Cerebellar cortex (tissue), 1 donor: Measurements from ENCODE around the gene FHIT.

Source experiments
- DNase-seq: peaks from one replicate; pipeline ENCODE4 v3.0.0-alpha.2; 2015; ENCODE audit warnings: low spot score

Gene FHIT

GRCh38 chr3:60841355-60841754 lies 409.9 kb downstream of the FHIT start:
- no peak for DNase-seq

DNA sequence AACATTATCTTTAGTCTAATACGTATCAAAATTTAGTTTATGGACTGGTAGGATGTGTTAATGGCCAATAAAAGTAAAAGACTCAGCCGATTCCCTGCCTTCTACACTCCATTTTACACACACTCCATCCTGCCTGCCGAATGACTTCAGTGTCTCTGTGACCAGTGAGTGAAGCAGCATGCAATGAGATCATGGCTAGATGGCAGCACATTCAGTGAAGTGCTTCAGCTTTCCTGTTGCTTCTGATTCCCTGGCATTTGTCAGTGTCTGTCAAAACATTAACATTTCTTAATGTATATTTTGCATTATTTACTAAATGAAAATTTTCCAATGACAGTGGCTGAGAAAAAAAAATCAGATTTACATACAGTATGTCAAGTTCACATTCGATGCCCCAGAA lies 412.0 kb downstream of the FHIT start:
- peak; percentile 34 for DNase-seq

DNA sequence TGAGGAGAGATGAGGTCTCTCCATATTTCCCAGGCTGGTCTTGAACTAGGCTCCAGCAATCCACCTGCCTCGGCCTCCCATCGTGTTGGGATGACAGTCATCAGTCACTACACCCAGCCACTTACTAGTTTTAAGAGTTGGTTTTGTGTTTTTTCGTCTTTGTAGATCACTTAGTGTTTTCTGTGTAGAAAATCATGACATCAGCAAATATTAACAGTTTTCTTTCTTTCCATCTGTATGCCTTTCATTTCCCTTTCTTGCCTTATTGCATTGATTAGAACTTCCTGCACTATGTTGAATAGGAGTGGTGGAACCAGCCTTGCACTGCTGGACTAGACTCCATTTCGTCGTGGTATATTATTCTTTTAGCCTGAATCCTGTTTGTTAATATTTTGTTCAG lies 415.5 kb downstream of the FHIT start:
- DNase-seq: no peak

DNA sequence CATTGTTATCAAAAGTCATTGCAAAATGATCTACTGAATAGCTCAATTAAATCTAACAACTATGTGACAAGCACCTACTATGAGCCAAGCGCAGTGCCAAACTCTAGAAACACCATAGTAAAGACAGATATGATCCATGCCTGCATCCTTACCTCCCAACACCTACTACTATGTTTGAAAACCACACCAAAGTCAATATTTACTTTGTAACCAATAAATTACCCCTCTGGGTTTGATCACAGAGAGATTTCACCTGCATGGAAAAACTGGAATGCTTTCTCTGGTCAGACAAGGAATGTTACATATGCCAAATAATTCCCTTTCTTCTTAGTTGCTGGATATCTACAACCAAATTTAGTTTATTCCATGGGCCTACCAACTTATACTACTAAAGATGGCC lies 422.2 kb downstream of the FHIT start:
- DNase-seq: no peak

GRCh38 chr3:60827666-60828065 lies 423.6 kb downstream of the FHIT start:
- no peak for DNase-seq

DNA sequence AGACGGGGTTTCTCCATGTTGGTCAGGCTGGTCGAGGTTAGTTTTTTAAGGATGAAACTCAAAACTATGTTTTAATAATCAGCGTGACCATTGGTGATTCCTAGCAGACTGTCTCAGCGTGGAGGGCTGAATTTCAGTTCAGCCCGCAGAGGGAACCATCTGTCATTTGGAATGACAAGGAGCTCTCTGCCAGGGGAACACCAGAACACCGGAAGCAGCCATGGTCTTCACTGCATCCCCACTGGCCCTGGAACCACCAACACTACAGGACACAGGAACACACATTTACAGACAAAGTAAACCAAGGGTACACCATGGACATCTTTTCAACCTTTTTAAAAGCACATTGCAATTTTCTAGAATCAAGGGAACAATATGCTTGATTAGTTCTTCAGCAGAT lies 424.7 kb downstream of the FHIT start:
- peak; percentile 51 for DNase-seq

DNA sequence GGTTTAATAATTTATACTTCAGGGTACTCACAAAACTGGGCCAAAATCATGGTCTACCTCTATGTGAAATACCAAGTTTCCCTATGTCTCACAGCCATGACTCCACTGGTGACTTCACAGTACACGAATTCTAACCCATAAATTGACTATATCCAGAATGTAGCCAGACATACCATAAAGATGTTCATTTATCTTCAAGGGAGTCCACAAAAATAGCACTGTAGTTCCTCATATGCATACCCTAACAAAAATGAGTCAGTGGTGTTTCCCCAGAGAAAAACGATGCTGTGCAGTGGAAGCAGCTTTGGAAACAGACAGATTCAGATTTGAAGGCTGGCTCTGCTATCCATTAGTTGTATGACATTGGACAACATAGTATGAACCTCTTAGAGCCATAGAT lies 438.8 kb downstream of the FHIT start:
- DNase-seq: no peak

- DNase-seq: no peak
Measured at GRCh38 chr3:60810881-60811280, 440.4 kb downstream of the FHIT start.

DNA sequence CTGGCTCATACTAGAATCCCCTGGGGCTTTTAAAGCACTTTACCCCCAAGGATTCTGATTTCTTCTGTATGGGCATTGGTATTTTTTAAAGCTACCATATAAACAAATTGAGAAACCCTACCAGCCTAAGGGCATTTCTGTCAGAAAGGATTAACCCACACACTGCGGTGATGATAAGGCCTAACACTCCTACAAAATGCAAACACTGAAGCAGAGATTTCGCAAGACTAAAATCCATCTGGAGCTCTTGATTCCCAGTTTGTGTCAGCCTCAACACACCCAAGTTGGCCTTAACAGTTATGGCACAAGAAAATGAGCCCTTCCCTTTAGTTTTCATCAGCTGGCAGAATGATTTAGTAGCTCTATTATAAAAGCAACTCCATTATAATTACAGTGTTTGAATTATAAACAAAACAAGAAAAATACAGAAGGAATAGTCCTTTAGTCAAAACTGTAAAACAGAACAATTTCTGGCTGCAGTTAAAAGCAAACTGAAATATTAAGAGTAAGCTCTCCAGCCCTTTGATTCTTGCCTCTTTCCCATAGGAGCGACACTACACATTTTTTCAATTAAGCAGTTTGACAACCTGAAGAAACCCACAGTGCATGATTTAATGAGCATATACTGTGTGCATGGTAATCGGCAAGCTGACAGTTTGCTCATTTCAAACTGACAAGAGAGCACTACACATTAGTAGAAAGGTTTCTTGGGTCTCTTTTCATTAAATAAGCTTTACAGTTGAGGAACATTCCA lies 441.2 kb downstream of the FHIT start:
- DNase-seq: no peak

DNA sequence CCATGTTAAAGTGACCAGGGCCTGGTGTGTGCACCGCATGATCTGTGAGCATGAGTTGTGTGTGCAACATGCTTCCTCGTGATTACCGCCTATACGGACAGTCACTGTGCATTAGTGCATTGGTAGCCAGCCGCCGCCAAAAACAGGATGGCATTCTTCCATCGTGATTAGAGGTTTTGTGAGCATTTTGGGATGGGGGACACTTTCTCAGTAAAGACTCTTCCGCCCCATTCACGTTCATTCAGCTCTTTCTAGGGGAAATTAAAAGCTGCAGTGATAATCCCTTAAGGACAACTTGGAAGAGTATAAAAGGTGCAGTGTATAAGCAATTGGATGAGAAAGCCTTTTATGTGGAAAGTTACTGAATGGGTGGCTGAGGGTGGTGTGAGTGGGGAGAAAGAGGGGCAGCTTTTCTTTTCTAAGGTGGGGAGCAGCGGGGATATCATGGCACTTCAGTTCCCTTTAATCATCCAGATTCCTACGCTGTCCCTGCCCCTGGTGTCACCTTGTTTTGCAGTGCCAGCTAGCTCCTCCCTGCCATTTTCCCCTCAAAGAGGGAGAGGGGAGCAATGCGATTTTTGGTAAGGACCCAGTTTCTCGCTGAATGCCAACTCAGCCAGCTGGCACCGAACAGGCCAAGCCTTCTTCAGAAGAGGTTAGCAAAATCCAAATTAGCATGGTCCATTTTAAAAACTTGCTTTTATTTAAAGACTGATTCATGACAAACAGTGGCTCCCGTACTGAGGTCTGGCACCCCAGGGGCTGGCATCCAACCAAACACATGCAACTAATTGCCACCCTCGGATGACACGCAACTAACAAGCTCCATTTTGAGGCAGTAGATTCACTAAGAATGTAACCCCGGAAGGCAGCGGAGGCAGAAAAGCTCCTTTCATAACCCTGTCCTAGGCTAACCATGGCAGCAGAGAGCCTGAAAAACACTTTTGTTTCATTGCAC lies 447.8 kb downstream of the FHIT start:
- DNase-seq: peak; percentile 11

DNA sequence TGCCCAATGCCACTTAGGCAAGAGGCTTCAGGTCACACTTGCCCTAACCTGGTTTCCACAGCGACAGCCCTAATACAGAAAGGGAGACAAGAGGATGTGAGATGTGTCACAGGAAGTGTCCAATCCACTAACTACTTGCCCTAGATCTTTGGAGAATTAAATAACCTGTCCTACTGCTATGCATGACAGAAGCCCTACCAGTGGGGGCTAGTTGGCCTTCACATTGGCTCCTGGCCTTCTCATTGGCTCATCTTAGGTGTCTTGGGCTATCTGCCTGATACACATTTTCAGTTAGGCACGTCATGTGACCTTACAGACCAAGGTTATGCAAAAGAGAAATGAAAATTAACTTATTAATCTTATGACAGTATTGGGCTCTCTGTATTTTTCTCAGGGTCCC lies 449.9 kb downstream of the FHIT start:
- DNase-seq: no peak

DNA sequence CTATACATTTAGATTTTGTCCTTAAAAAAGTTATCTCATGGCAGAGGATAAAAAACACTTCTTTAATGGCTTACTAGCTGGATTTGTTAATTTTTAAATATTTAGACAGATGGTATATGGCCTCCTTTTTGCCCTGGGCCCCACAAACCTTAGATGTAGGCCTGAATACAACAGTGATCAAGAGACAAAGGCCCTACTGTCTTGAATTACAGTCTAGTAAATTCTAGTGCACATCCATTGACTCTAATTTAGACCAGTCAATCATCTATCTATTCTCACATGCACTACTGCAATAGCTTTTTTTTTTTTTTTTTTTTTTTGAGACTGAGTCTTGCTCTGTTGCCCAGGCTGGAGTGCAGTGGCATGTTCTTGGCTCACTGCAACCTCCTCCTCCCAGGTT lies 452.8 kb downstream of the FHIT start:
- no peak for DNase-seq

DNA sequence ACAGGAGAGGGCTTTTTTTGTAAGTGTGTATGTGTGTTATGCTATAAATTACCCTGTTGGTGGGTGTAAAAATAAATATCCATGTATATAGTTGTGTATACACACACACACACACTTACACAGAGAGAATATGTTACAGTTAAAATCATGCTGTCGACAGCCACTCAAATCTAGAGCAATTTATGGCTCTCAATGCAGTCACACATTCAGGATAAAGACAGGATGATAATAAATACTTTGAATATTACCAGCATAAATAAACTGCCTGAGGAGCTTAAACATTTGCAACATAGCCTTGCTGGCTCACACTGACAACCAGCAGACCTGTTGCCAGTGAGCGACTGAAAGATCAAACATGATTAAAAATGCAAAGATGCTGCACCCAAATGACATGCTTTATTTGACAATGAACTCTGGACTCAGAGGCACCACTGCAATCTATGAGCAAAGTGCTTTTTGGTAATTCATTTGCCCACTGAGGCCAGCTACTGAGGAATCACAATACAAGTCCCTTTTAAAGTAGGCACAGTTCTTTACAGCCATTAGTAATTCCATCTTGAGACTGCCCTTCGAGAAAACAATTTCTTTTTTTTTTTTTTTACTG lies 458.9 kb downstream of the FHIT start:
- DNase-seq: no peak

GRCh38 chr3:60788185-60788584 lies 463.1 kb downstream of the FHIT start:
- DNase-seq: no peak

GRCh38 chr3:60781935-60782334 lies 469.3 kb downstream of the FHIT start:
- DNase-seq: no peak

DNA sequence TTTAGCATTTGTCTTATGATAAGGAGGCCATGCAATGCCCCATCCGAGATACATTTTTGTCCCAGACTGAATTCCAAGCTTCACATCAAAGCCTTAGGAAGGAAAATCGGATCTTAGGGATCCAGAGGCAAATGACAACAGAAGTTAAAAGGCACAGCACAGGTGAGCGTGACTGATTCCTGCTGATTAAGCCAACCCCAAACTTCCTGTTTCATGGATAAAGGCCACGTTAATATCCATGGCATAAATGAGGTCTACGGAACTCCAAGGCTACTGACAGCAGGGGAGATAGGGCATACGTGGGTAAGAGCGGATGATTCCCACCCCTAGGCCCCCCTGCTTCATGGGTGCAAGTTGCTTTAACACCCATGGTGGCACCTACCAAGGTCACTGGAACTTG lies 471.6 kb downstream of the FHIT start:
- DNase-seq: no peak

- no peak for DNase-seq
Measured at GRCh38 chr3:60775985-60776384, 475.3 kb downstream of the FHIT start.

DNA sequence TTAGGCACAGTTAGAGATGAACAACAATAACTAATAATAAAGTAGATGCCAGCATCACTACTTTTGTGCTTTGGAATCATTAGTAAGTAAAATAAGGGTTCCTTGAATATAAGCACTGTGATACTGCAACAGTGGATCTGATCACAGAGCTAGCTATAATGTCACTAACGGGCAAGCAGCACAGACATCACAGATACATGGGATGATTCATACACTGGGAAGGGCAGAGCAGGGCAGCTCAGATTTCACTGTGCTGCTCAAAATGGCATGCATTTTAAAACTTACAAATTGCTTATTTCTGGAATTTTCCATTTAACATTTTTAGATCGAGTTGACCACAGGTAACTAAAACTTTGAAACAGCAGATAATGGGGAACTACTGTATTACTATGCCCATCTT lies 476.6 kb downstream of the FHIT start:
- DNase-seq: no peak

GRCh38 chr3:60772584-60772983 lies 478.7 kb downstream of the FHIT start:
- DNase-seq: no peak

- DNase-seq: no peak
Measured at GRCh38 chr3:60771766-60772165, 479.5 kb downstream of the FHIT start.

DNA sequence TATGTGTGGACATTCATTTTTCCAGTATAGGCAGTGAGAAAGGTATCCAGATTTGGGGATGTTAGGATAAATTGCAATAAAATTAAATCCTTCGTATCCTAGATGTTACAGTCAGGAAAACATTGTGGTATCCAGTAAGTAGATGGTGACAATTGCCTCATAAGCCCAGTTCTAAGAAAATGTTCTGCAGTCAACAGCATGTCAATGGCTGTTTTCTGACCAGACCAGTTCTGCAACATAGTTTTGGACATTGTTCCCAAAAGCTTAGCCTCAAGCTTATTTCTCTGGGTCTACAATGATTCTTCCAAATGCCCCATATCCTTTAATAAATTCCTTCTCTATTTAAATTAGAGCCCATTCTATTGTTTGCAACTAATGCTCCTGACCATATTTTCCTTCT lies 480.7 kb downstream of the FHIT start:
- DNase-seq: no peak

DNA sequence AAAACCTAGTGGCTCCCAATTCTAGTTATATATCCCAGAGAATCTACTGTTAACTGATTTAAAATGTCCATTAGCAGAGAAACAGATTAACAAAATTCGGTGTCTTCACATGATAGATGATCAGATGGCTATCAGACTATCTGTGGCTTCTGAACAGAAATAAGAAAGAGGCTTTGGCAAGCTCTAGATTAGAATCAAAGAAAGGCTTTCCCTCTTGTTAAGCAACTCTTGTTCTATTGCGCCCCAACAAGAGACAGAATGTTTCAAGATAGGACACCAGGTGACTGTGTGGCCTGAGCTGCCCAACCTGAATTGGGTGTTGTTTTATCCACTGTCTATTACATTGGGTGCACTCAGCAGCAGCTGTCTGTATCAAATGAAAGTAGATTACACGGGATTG lies 483.7 kb downstream of the FHIT start:
- no peak for DNase-seq

GRCh38 chr3:60765776-60766175 lies 485.5 kb downstream of the FHIT start:
- DNase-seq: no peak
